ENCODE measurements around the gene UBL4B.
"Not testable (repeated sequence)": the region's sequence is repeated elsewhere in the genome, so short reads cannot be mapped to it uniquely, and the experiment has no call there.

Gene UBL4B

DNA sequence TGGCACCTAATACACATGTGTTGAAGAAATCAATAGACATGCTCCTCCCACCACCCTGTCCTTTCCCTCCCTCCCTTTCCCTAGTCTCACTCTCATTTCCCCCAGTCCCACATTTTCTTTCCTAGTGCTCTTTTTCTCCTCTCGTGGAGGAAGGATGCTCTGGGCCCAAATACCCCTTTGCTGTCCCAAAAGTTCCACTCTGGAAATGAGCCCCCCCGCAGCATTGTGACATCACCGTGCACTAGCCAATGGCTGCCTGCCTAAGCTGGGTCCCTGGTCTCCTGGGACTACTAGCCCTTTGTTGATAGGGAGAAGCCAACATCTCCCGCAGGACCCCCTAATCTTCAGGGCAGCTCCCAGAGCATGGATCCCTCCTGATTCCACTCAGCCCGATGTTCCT lies at the start of gene UBL4B:
Gene UBL4B, plus strand, starts transcription at position 301 of the 400 bp plus-strand sequence. Its CDS starts 92 bp downstream, at position 393.
- no peak for DNase-seq

DNA sequence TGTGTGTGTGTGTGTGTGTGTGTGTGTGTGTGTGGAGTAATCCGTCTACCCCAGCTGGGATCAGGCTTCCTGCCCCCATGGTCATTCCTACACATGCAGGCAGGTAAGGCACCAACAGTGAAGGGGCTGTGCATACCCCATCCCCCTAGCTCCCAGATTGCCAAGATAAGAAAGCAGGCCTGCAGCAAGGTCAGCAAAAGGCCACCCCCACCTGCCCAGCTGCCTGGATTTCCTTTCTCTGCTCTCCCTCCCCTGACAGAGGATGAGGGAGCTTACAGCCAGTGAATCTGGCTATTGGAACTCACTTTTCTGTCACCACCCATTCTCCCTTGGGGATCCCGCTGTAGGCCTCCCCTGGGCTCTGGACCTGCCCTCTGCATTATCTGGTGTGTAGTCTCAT lies 49.6 kb upstream of the UBL4B start:
- DNase-seq = no peak

GRCh38 chr1:110063781-110064180 lies 48.5 kb upstream of the UBL4B start:
- DNase-seq = no peak

GRCh38 chr1:110064576-110065337 lies 47.5 kb upstream of the UBL4B start:
- DNase-seq = no peak

GRCh38 chr1:110065841-110066240 lies 46.4 kb upstream of the UBL4B start:
- no peak for DNase-seq

GRCh38 chr1:110067479-110067892 lies 44.8 kb upstream of the UBL4B start:
- no peak for DNase-seq

GRCh38 chr1:110067893-110068645 lies 44.2 kb upstream of the UBL4B start:
- DNase-seq = no peak

DNA sequence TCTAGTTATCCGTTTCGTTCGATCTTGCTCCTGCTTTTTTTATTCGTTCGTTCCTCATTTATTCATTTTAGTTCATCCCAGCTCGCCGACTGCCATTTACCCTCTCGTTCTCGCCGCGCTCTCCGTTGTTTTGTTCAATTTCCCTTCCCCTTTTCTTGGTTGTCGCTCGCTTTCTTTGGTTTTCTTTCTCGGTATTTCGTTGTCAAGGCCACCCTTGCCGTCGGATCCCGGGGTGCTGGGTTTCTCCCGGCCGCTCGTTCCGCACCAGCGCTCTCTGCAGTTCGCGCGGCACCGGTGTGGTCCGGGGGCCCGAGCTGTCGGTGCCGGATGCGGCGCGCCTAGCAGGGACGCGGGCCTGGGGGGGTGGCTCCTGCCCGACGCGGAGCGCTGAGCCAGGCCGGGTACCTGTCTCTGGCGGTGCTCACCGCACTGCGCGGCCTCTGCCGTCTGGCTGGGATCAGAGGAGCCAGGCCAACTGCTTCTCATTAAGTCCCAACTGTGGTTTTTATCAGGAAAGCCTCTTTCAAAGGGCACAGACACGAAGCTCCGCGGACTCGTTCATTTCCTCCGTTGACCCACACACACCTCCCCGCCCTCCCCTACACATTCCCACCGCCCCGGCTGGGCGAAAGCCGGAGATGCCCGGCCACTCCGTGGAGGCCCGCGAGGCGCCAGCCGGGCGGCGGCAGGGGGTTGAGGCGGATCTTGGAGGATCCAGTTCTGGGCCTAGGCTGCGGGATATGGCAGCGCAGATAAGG lies 43.4 kb upstream of the UBL4B start:
- DNase-seq = no peak

DNA sequence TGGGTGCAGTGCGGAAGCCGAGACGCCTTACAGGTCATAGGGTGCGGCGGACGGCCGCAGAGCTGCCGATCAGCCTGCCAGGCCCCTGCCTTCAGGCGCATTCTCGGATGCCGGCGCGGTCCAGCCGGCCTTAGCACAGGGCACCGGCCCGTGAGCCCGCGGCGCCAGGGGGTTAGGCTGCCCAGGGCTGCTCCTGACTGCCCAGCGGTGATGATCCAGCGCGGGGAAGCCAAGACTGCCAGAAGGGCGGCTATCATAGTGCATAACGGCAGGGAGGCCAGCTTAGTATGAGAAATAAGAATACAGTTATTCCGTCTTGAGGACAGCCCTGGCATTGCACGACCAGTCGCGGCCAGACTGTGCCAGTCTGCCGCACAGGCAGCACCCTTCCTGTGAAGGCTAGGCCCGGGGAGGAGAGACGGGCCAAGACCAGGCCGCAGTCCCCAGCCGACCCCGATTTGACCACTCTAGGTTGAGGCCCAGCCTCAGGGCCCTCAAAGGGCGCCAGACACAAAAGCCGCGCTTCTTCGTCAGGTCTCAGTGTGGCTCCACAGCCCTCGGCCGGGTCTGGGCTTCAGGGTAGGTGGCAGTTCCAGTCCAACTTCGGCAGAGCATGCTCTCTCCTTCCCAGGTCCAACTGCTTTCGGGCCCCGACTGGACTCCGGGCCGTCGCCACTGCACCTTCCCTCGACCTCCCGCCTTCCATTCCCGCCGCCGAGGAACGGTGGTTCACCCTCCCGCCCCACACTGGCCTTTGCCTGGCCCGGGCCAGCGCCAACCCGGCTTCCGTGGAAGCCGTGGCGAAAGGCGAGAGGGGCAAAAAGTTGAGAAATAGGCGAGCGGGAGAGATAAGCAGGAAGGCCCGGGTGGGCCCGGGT lies 42.6 kb upstream of the UBL4B start:
- DNase-seq = no peak

- DNase-seq = no peak
Measured at GRCh38 chr1:110070282-110070669, 42.0 kb upstream of the UBL4B start.

- no peak for DNase-seq
Measured at GRCh38 chr1:110070671-110071242, 41.5 kb upstream of the UBL4B start, which contains the start of gene ALX3. Gene ALX3 (minus strand): TSS chr1:110070672. CDS start chr1:110070612, 60 bp downstream.

DNA sequence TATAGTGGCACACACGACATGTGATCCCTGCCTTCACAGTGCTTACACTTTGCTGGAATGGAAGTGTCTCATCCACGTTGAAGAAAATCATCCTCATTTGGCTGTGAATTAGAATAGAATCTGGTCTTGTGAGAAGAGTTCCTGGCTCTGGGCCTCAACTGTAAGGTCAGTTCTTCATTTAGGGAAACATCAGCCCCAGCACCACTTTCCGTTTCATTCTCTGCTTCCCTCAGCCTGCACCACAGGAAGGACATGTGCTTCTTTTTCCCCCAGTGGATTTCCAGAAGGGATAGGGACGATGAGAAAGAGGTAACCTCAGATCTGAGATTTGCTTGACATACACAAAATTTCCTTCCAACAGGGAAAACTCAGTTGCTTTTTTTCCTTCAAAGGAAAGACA lies 38.1 kb upstream of the UBL4B start:
- DNase-seq = no peak

DNA sequence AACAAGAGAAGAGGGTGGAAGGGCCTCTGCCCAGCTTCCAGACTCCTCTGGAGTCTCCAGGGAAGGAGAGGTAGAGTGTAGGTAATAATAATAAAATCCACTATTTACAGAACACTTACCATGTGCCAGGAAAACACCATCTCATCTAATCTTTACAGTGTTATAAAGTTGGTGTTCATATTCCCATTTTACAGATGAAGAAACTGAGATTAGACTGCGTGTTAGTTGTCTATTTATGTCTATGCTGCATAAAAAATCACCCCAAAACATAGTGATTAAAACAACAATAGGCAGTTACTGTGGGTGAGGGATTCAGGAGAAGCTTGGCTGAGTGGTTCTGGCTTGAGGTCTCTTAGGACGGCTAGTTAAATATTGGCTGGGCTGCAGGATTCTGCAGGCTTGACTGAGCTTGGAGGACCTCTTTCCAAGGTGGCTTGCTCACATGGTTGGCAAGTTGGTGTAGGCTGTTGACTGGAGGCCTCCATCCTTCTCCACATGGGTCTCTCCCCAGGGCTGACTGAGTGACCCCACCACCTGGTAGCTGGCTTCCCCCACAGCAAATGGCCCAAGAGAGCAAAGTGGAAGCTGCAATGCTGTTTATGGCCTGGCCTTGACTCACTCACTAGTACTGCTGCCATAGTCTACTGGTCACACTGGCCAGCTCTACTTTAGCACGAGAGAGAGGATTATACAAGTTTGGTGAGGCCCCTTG lies 35.3 kb upstream of the UBL4B start:
- DNase-seq = no peak

- DNase-seq = not testable (repeated sequence)
Measured at GRCh38 chr1:110079995-110080394, 32.2 kb upstream of the UBL4B start.

- DNase-seq = no peak
Measured at GRCh38 chr1:110081061-110081460, 31.2 kb upstream of the UBL4B start.

DNA sequence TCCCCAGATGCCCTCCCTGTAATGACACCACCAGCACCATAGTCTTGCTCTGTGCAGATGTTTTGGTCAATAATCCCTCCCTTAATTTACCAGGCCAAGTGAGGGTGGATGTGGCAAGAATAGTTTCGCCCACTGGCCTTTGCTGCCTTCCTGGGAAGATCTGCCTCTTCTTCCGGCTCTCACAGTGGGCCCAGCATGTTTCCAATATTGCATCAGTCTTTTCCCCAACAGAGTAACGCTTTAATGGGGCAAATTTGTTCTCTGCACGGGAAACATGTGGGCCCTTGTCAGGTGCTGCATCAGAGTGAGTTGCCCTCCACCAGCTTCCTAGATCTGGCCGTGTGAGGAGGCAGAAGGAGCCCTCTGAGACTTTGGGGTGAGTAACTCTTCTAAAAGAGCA lies 29.8 kb upstream of the UBL4B start:
- no peak for DNase-seq

DNA sequence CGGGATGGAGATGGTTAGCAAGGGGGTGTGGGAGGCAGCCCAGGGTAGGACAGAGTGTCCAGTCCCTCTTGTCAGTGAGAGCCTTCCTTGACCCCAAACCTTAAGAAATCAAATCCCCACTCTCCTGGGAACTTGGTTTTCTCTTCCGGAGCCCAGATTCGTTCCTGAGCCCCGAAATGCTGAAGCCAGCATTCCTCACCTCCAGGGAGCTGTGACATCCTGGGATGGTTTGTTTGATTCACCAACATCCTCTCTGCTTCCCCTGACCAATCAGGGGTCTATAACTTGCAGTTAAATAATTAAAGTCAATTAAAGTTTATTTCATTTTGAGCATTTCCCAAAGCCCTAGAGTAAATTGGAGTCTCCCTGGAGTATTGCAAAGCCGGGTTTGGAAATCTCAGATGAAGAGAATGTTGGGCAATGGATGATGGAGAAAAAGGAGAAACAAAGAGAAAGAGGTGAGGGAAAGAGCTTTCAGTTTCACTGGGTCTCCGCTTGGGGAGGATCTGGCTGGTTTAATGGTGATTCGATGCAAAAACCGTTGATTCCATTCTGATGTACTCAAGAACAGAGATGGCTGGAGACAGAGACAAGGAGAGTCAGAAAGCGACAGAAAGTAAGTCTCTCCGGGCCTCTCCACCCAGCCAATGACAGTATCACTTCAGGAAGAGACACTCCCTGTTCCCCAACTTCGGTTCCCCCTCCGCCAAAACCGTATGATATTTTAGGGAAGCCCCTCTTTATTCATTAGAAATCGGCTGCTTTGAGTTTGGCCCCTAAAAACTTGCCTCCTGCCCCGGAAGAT lies 29.0 kb upstream of the UBL4B start:
- no peak for DNase-seq

DNA sequence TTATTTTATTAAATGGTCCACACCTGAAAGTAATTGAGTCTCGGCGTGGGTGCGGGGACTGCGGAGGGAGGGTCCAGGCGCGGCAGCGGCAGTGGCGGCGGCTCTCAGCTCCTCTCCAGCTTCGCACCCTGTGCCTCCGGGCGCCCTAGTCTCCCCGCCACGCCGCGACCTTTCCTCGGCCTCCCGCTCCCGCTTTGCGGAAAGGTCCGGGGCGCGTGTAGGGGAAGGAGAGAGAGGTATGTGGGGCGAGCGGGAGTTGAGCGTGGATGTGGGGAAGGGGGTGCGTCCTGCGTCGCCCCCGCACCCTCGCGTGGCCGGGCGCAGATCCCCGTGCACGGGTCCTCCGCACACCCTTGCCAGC lies 28.4 kb upstream of the UBL4B start:
- no peak for DNase-seq

GRCh38 chr1:110084227-110085078 lies 27.8 kb upstream of the UBL4B start:
- DNase-seq = no peak

DNA sequence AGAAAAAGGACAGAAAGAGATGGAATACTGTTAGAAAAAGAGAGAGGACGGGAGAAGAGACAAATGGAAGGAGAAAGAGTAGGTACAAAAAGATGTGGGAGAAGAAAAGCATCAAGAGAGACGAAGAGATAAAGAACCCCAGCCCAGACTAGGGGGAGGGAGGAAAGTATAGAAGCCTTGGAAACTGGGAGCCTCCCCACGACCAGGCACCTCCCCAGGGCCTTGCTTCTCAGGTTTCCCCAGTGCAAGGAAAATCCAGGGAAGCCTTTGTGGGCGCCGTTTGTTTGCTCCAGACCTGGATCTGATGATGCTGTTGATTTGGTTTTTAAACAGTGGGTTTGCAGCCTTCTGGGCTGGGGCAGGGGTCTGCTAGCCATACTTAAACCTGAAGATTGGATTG lies 26.6 kb upstream of the UBL4B start:
- no peak for DNase-seq
